ENCODE data around the gene PRG3.

Gene PRG3

GRCh38 chr11:57399221-57399620, 18.3 kb upstream of the PRG3 start:
- no peak for TF ChIP-seq CTCF (IDR thresholded peaks at IDR 0.05)

GRCh38 chr11:57397394-57397990, 16.5 kb upstream of the PRG3 start:
- TF ChIP-seq CTCF (IDR thresholded peaks at IDR 0.05), result no peak

GRCh38 chr11:57396744-57397143, 15.8 kb upstream of the PRG3 start:
- no peak for TF ChIP-seq CTCF (IDR thresholded peaks at IDR 0.05)

- TF ChIP-seq CTCF (IDR thresholded peaks at IDR 0.05), result no peak
These were observed 15.1 kb upstream of the PRG3 start for GRCh38 chr11:57395905-57396623.

- TF ChIP-seq CTCF (IDR thresholded peaks at IDR 0.05), result no peak
These were observed 13.4 kb upstream of the PRG3 start for GRCh38 chr11:57394203-57394965.

- TF ChIP-seq CTCF (IDR thresholded peaks at IDR 0.05), result no peak
These were observed 11.8 kb upstream of the PRG3 start for GRCh38 chr11:57392763-57393105.

- TF ChIP-seq CTCF (IDR thresholded peaks at IDR 0.05), result no peak
These were observed 11.3 kb upstream of the PRG3 start for GRCh38 chr11:57392066-57392762.

Data from LNCAP (cell line).